Mesothelial cell of epicardium (in vitro differentiated cells): ENCODE results near the gene C14orf132. TPM values are rescaled to one million over a fixed set of nuclear protein-coding genes. Genes with fewer than 3 reads are reported as not detected.
A peak's percentile ranks its signal among the peaks of the same experiment; 100 is the strongest.

Experiments used
- DNase-seq, 2 experiments: peaks; one replicate each; pipeline ENCODE4 v3.0.0; 2021; ENCODE audit warnings: low spot score in 2 of 2; ENCODE audit not compliant: unreplicated experiment in 2 of 2
- H3K27ac Mint-ChIP-seq: 2 replicates; pipeline ENCODE4 v1.8.0; 2021; ENCODE audit warnings: mixed read lengths
- H3K27me3 Mint-ChIP-seq: 2 replicates; pipeline ENCODE4 v1.8.0; 2021; ENCODE audit warnings: low read depth, mixed read lengths
- H3K36me3 Mint-ChIP-seq: 2 replicates; pipeline ENCODE4 v1.8.0; 2021; ENCODE audit warnings: mixed read lengths
- H3K4me1 Mint-ChIP-seq: 2 replicates; pipeline ENCODE4 v1.8.0; 2021; ENCODE audit warnings: mixed read lengths
- H3K4me3 Mint-ChIP-seq: 2 replicates; pipeline ENCODE4 v1.8.0; 2021; ENCODE audit warnings: mild to moderate bottlenecking, moderate library complexity, mixed read lengths
- H3K9me3 Mint-ChIP-seq: 2 replicates; pipeline ENCODE4 v1.8.0; 2021; ENCODE audit warnings: mixed read lengths
- total RNA-seq: library from RNA; stranded (reverse); gene quantifications from 3 replicates; pipeline ENCODE4 v1.2.1, GENCODE V29; 2021
- TF ChIP-seq, protein P1 (sequence below): fragments of 200-600 bp; sonication (generic); IDR thresholded peaks from one replicate; pipeline ENCODE4 v1.5.0; 2021; ENCODE audit warnings: antibody characterized with exemption; ENCODE audit not compliant: unreplicated experiment

Gene C14orf132
- total RNA-seq, 1 donor from 2014 or later: 40.6 TPM

DNA sequence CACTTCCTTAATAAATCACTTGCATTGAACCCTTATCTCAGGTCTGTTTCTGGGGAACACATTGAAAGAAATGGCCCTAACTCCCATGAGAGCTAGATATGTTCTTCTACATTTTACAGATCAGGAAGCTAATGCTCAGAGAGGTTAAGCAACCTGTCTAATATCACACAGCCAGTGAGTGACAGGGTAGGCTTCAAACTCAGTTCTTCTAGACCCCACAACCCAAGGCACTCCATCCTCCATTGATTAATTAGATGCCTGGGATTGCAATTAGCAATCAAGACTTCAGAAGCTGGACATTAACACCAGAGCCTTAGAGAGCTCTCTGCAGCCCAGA is 59.8 kb downstream of the C14orf132 start:
- DNase-seq: no peak
- no peaks in the 10 kb centered on the region for H3K27me3 Mint-ChIP-seq
- TF ChIP-seq, protein P1, sequence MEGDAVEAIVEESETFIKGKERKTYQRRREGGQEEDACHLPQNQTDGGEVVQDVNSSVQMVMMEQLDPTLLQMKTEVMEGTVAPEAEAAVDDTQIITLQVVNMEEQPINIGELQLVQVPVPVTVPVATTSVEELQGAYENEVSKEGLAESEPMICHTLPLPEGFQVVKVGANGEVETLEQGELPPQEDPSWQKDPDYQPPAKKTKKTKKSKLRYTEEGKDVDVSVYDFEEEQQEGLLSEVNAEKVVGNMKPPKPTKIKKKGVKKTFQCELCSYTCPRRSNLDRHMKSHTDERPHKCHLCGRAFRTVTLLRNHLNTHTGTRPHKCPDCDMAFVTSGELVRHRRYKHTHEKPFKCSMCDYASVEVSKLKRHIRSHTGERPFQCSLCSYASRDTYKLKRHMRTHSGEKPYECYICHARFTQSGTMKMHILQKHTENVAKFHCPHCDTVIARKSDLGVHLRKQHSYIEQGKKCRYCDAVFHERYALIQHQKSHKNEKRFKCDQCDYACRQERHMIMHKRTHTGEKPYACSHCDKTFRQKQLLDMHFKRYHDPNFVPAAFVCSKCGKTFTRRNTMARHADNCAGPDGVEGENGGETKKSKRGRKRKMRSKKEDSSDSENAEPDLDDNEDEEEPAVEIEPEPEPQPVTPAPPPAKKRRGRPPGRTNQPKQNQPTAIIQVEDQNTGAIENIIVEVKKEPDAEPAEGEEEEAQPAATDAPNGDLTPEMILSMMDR: no peak
- peaks cover 26% of the 10 kb centered on the region for H3K4me1 Mint-ChIP-seq
- no peak overlapping the region for H3K4me3 Mint-ChIP-seq
- no peak overlapping the region for H3K27ac Mint-ChIP-seq
- H3K36me3 Mint-ChIP-seq: no peaks in the 10 kb centered on the region
- H3K9me3 Mint-ChIP-seq: no peaks in the 10 kb centered on the region

DNA sequence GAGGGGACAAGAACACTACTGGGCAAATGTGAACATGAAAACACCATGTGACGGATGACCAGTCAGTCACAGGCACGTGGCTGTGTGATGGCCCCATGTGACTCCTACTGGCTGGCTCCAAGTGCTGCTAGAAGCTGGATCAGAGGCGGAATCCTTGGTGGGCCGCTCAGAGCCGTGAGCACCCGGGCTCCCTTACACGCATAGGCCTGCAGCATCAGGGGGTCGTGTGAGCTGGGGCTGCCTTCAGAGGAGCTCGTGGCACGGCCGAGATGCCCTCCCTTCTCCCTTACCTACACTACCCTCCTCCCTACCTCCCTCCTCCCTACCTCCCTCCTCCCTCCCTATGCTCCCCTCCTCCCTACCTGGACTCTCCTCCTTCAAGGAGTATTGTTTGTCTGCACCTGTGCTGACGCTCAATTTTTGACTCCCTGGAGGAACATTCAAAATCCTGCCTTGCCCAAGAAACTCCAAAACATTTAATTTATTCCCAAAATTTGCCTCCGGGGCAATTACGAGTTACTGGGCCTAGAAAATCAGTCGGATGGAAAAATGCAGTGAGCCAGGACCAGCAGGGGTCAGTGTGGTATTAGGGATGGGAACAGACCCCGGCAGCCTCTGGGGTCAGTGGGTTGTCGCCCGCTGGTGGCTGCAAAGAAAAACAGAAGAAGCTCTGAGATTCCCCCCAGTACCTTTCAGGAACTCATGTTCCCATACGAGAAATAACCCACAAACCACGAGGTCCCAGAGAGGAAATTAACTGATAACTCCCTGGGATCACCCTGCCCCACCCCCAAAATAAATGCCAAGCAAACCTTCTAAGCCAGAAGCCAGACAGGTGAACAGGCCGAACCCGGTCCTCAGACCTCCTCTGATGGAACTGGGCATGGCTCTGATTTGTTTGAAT is 61.3 kb downstream of the C14orf132 start:
- Mint-ChIP-seq H3K36me3 (no peaks in the 10 kb centered on the region), H3K27me3 (no peaks in the 10 kb centered on the region), H3K9me3 (no peaks in the 10 kb centered on the region), H3K4me3 (no peak overlapping the region), H3K4me1 (peaks cover 29% of the 10 kb centered on the region), H3K27ac (peak overlapping the region; percentile 76)
- DNase-seq: peak; percentile 64 to 87
- TF ChIP-seq, protein P1: peak; percentile 81

DNA sequence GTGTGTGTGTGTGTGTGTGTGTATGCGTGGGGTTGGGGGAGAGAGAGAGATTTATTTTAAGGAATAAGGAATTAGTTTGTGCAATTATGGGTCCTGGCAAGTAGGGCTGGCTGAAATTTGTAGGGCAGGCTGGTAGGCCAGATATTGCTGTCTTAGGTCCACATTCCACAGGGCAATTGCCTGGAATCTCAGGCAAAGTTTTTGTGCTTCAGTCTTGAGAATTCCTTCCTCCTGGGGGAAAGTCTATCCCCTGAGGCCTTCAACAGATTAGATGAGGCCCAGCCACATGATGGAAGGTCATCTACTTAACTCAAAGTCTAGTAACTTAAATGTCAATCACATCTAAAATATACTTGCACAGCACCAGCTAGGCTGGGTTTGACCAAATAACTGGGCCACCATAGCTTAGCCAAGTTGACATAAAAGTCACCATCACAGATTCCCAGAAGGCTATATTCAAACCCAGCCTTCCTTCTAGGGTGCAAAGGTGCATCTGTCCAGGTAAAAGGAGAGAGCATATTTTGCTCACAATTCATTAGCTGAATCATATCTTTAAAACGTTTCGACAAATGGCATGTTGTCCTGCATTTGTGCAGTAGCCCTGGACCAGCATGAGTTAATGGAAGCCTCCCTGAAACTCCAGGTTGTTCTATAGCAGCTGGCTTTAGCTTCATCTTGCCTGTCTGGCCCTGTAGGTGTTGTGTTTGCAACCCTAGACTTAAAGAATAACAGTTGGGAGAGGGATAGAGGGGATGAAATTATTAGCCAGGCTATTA is 63.1 kb downstream of the C14orf132 start:
- Mint-ChIP-seq H3K27ac (peak overlapping the region; percentile 64), H3K27me3 (no peaks in the 10 kb centered on the region), H3K4me1 (peaks cover 34% of the 10 kb centered on the region), H3K36me3 (no peaks in the 10 kb centered on the region), H3K9me3 (no peaks in the 10 kb centered on the region), H3K4me3 (no peak overlapping the region)
- no peak for DNase-seq
- TF ChIP-seq, protein P1: no peak

DNA sequence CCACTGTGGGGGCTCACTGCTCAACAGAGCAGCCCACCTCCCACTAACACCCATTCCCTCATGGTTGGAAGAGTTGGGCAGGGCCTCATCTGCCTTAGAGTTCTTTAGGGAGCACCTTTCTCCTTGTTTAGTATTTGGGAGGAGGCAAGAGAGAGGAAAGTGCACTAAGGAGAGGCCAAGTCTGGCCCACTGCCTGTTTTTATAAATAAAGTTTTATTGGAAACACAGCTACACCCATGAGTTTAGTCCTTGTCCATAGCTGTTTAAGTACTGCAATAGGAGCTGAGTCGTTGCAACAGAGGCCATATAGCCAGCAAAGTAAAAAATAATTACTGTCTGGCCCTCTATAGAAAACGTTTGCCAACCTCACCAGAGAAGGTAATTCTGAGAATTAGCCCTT is 63.9 kb downstream of the C14orf132 start:
- TF ChIP-seq, protein P1: no peak
- Mint-ChIP-seq H3K4me3 (no peak overlapping the region), H3K9me3 (no peaks in the 10 kb centered on the region), H3K36me3 (no peaks in the 10 kb centered on the region), H3K27ac (peak overlapping the region; percentile 21), H3K27me3 (no peaks in the 10 kb centered on the region), H3K4me1 (peaks cover 41% of the 10 kb centered on the region)
- DNase-seq: no peak

DNA sequence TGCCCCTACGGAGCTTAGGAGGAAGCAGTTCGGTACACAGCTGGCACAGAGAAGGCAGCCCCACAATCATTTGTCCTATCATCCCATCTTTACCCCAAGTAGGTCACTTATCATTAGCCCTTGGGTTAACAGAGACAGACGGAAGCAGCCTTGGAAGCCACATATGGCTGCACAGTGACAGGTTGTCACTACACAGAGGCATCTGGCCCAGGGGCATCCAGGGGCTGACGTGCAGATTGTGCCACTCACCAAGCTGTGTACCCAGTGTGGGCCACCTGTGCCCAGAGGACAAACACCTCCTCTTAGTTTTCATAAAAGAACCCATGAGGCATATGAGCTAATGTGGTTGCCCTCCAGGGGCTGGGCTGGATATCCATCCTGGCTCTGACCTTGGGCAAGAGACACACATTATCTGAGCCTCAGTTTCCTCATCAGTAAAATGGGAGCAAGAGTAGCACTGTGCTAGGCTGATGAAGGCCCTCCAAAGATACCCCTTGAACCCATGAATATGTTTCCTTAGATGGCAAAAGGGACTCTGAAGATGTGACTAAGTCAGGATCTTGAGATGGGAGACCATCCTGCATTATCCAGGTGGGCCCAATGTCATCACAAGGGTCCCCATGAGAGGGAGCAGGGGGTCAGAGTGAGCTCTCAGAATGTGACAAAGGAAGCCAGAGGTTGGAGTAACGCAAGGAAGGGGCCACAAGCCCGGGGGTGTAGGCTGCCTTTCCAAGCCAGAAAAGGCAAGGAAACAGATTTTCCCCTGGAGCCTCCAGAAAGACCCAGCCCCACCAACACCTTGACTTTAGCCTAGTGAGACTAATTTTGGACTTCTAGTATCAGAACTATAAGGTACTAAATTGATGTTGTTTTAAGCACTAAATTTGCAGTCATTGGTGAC is 64.6 kb downstream of the C14orf132 start:
- Mint-ChIP-seq H3K36me3 (no peaks in the 10 kb centered on the region), H3K9me3 (no peaks in the 10 kb centered on the region), H3K4me3 (no peak overlapping the region), H3K27me3 (no peaks in the 10 kb centered on the region), H3K27ac (no peak overlapping the region), H3K4me1 (peaks cover 41% of the 10 kb centered on the region)
- TF ChIP-seq, protein P1: no peak
- no peak for DNase-seq
